DOHH2 (cell line): ENCODE results near the gene RUNX1.

Experiments used
- H3F3A ChIP-seq: fragments of 200-600 bp; sonication (generic), shearing (Covaris generic); 2 replicates; pipeline ENCODE4 v1.6.0; 2016; ENCODE audit warnings: antibody characterized with exemption, mild to moderate bottlenecking; ENCODE audit not compliant: control insufficient read depth, insufficient read depth
- H3K27ac ChIP-seq: fragments of 200-600 bp; sonication (generic); 2 replicates; pipeline ENCODE4 v1.5.1; 2014; ENCODE audit warnings: low read depth, mild to moderate bottlenecking, low read length, moderate library complexity
- H3K27me3 ChIP-seq: fragments of 200-600 bp; sonication (generic); 2 replicates; pipeline ENCODE4 v1.6.1; 2014; ENCODE audit warnings: mild to moderate bottlenecking, low read length, mixed read lengths; ENCODE audit not compliant: control insufficient read depth
- H3K36me3 ChIP-seq: fragments of 200-600 bp; sonication (generic); 2 replicates; pipeline ENCODE4 v1.6.1; 2014; ENCODE audit warnings: mild to moderate bottlenecking, low read length, moderate library complexity, mixed read lengths; ENCODE audit not compliant: control insufficient read depth
- H3K4me1 ChIP-seq: fragments of 200-600 bp; sonication (generic); 2 replicates; pipeline ENCODE4 v1.6.1; 2014; ENCODE audit warnings: mild to moderate bottlenecking, low read length, mixed read lengths; ENCODE audit not compliant: control insufficient read depth
- H3K4me2 ChIP-seq: fragments of 200-600 bp; sonication (generic); 2 replicates; pipeline ENCODE4 v1.6.0; 2014; ENCODE audit warnings: mild to moderate bottlenecking, low read length, moderate library complexity
- H3K4me3 ChIP-seq: fragments of 200-600 bp; sonication (generic); 2 replicates; pipeline ENCODE4 v1.5.1; 2014; ENCODE audit warnings: mild to moderate bottlenecking, low read length, mixed read lengths
- H3K79me2 ChIP-seq: fragments of 200-600 bp; sonication (generic); 2 replicates; pipeline ENCODE4 v1.6.1; 2014; ENCODE audit warnings: mild to moderate bottlenecking, low read length, mixed read lengths; ENCODE audit not compliant: control insufficient read depth
- H3K9me2 ChIP-seq: fragments of 200-600 bp; sonication (generic); replicated peaks from 2 replicates; pipeline ENCODE4 v1.6.1; 2014; ENCODE audit warnings: mild to moderate bottlenecking, low read length, mixed read lengths; ENCODE audit not compliant: control insufficient read depth
- H3K9me3 ChIP-seq: fragments of 200-600 bp; sonication (generic); 2 replicates; pipeline ENCODE4 v1.6.1; 2014; ENCODE audit warnings: antibody characterized with exemption, low read length, mixed read lengths; ENCODE audit not compliant: control insufficient read depth, insufficient read depth
- H4K20me1 ChIP-seq: fragments of 200-600 bp; sonication (generic); 2 replicates; pipeline ENCODE4 v1.6.0; 2014; ENCODE audit warnings: low read depth, mild to moderate bottlenecking, antibody characterized with exemption, low read length, moderate library complexity; ENCODE audit not compliant: control insufficient read depth, insufficient read depth
- CTCF ChIP-seq: fragments of 200-600 bp; sonication (generic); IDR thresholded peaks from one replicate; pipeline ENCODE4 v1.5.1; 2014; ENCODE audit warnings: antibody characterized with exemption, mild to moderate bottlenecking, low read depth, low read length; ENCODE audit not compliant: poor library complexity, severe bottlenecking
- EZH2phosphoT487 ChIP-seq: fragments of 200-600 bp; sonication (generic); IDR thresholded peaks from 2 replicates; pipeline ENCODE4 v1.6.1; 2017; ENCODE audit warnings: borderline replicate concordance, mild to moderate bottlenecking, antibody characterized with exemption, low read length, moderate library complexity, mixed read lengths

Gene RUNX1

GRCh38 chr21:35041881-35042280 is 7.2 kb downstream of the RUNX1 start:
- Histone ChIP-seq H3K4me3 (peak overlapping the region; percentile 90), H3K4me2 (peak overlapping the region; percentile 95), H4K20me1 (peaks cover 25% of the 10 kb centered on the region), H3K9me2 (no peaks in the 10 kb centered on the region), H3K27ac (peak overlapping the region; percentile 91), H3K36me3 (peaks cover 87% of the 10 kb centered on the region), H3K4me1 (peaks cover 92% of the 10 kb centered on the region), H3F3A (peaks cover 26% of the 10 kb centered on the region), H3K79me2 (peaks cover 100% of the 10 kb centered on the region), H3K27me3 (no peaks in the 10 kb centered on the region), H3K9me3 (no peaks in the 10 kb centered on the region)
- TF ChIP-seq CTCF: no peak

- H3K9me2 ChIP-seq: no peaks in the 10 kb centered on the region
- peaks cover 28% of the 10 kb centered on the region for H4K20me1 ChIP-seq
- H3F3A ChIP-seq: peaks cover 26% of the 10 kb centered on the region
- H3K36me3 ChIP-seq: peaks cover 87% of the 10 kb centered on the region
- peak overlapping the region; percentile 91 for H3K27ac ChIP-seq
- H3K79me2 ChIP-seq: peaks cover 100% of the 10 kb centered on the region
- TF ChIP-seq EZH2phosphoT487 (no peak), CTCF (no peak)
- H3K9me3 ChIP-seq: no peaks in the 10 kb centered on the region
- H3K4me3 ChIP-seq: peak overlapping the region; percentile 90
- H3K4me1 ChIP-seq: peaks cover 95% of the 10 kb centered on the region
- H3K4me2 ChIP-seq: peak overlapping the region; percentile 95
- no peaks in the 10 kb centered on the region for H3K27me3 ChIP-seq
These were observed 8.0 kb downstream of the RUNX1 start for GRCh38 chr21:35041122-35041521.

GRCh38 chr21:35039595-35040289 is 9.4 kb downstream of the RUNX1 start:
- no peak for TF ChIP-seq CTCF
- H3K36me3 ChIP-seq: peaks cover 85% of the 10 kb centered on the region
- no peaks in the 10 kb centered on the region for H3K9me3 ChIP-seq
- H4K20me1 ChIP-seq: peaks cover 28% of the 10 kb centered on the region
- H3F3A ChIP-seq: peaks cover 19% of the 10 kb centered on the region
- H3K4me1 ChIP-seq: peaks cover 88% of the 10 kb centered on the region
- H3K4me3 ChIP-seq: peak overlapping the region; percentile 11; the same call in 1 of the 2 replicates
- peaks cover 100% of the 10 kb centered on the region for H3K79me2 ChIP-seq
- peak overlapping the region; percentile 91 for H3K27ac ChIP-seq
- H3K27me3 ChIP-seq: no peaks in the 10 kb centered on the region
- H3K4me2 ChIP-seq: peak overlapping the region; percentile 95
- no peaks in the 10 kb centered on the region for H3K9me2 ChIP-seq
